ENCODE measurements around the gene PIH1D1.

The PIH1D1 gene

GRCh38 chr19:49451430-49452181 is at the start of gene PIH1D1:
PIH1D1 (minus strand) TSS chr19:49451814; CDS start chr19:49451574, 240 bp downstream.
- peak; percentile 81 to 87 for DNase-seq (ENCODE audit: low read depth in 1 of 2, low spot score in 1 of 2)

- no peak for DNase-seq (ENCODE audit: low read depth in 1 of 2, low spot score in 1 of 2)
Observed at GRCh38 chr19:49499030-49499670, 47.5 kb upstream of the PIH1D1 start.

- no peak for DNase-seq (ENCODE audit: low read depth in 1 of 2, low spot score in 1 of 2)
Observed at GRCh38 chr19:49498475-49498874, 46.9 kb upstream of the PIH1D1 start.

- no peak for DNase-seq (ENCODE audit: low read depth in 1 of 2, low spot score in 1 of 2)
Observed at GRCh38 chr19:49497789-49498103, 46.1 kb upstream of the PIH1D1 start.

GRCh38 chr19:49497047-49497788 is 45.6 kb upstream of the PIH1D1 start:
- peak; percentile 42 to 61 for DNase-seq (ENCODE audit: low read depth in 1 of 2, low spot score in 1 of 2)

GRCh38 chr19:49496574-49497008 is 45.0 kb upstream of the PIH1D1 start:
- DNase-seq (ENCODE audit: low read depth in 1 of 2, low spot score in 1 of 2): no peak

- no peak for DNase-seq (ENCODE audit: low read depth in 1 of 2, low spot score in 1 of 2)
Observed at GRCh38 chr19:49492573-49493405, 41.2 kb upstream of the PIH1D1 start.

- DNase-seq (ENCODE audit: low read depth in 1 of 2, low spot score in 1 of 2): no peak
Observed at GRCh38 chr19:49491804-49492572, 40.4 kb upstream of the PIH1D1 start.

GRCh38 chr19:49491030-49491803 is 39.6 kb upstream of the PIH1D1 start:
- no peak for DNase-seq (ENCODE audit: low read depth in 1 of 2, low spot score in 1 of 2)

- DNase-seq (ENCODE audit: low read depth in 1 of 2, low spot score in 1 of 2): no peak
Observed at GRCh38 chr19:49490287-49491029, 38.8 kb upstream of the PIH1D1 start.

- no peak for DNase-seq (ENCODE audit: low read depth in 1 of 2, low spot score in 1 of 2)
Observed at GRCh38 chr19:49489601-49490167, 38.1 kb upstream of the PIH1D1 start.

GRCh38 chr19:49488863-49489537 is 37.4 kb upstream of the PIH1D1 start:
- DNase-seq (ENCODE audit: low read depth in 1 of 2, low spot score in 1 of 2): no peak

- no peak for DNase-seq (ENCODE audit: low read depth in 1 of 2, low spot score in 1 of 2)
Observed at GRCh38 chr19:49488046-49488862, 36.6 kb upstream of the PIH1D1 start.

- peak; percentile 99 for DNase-seq (ENCODE audit: low read depth in 1 of 2, low spot score in 1 of 2)
Observed at GRCh38 chr19:49487277-49488045, 35.8 kb upstream of the PIH1D1 start, which contains the start of gene RPL13A. RPL13A (plus strand) TSS chr19:49487608; CDS start chr19:49487630, 22 bp downstream.

- DNase-seq (ENCODE audit: low read depth in 1 of 2, low spot score in 1 of 2): no peak
Observed at GRCh38 chr19:49486710-49487276, 35.2 kb upstream of the PIH1D1 start.

GRCh38 chr19:49486232-49486631 is 34.6 kb upstream of the PIH1D1 start:
- DNase-seq (ENCODE audit: low read depth in 1 of 2, low spot score in 1 of 2): no peak

All from activated T-helper 1 cell treated with anti-CD3 and anti-CD28 coated beads, Interleukin-2, amount 50 U/mL, for 16 hours (primary cell).